ENCODE measurements around the gene MAGEA9B. TPM values are rescaled to one million over a fixed set of nuclear protein-coding genes. Genes with fewer than 3 reads are reported as not detected.

Gene MAGEA9B
- total RNA-seq, 4 donors from 2014 or later, result not detected

DNA sequence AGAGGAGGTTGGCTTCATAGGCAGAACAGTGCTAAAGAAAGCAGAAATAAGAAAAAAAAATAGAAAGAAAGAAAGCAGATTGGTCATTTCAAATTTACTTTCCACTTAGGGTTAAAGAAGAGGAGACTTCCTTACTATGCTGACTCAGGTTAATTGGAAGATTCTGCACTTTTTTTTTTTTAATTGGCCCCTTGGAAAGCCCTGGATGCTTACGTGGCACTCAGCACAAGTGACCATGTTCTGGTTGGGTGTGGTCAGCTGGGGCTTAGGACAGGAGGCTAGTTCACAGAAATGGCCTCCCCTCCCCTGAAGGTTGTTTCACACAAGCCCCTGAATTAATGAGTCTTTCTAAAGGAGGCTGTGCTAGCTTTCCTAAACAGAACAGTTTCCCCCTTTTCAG, 14.5 kb downstream of the MAGEA9B start:
- TF ChIP-seq CTCF (IDR thresholded peaks at IDR 0.05) (no peak), POLR2AphosphoS5 (IDR thresholded peaks at IDR 0.05) (no peak), EP300 (IDR thresholded peaks at IDR 0.05) (no peak), POLR2A (IDR thresholded peaks at IDR 0.05; ENCODE audit: low read depth) (no peak)
- no peaks in the 10 kb centered on the region for H3K36me3 ChIP-seq
- no peak overlapping the region for H3K27ac ChIP-seq (replicated peaks in 1 of 4)
- DNase-seq (ENCODE audit: extremely low spot score), result no peak
- WGBS, result 38% methylated on average over 1 of the region's 1 CpG
- no peaks in the 10 kb centered on the region for H3K27me3 ChIP-seq
- H3K4me3 ChIP-seq, result no peak overlapping the region
- intact Hi-C loops (cut with DNase I), result no loop called here
- H3K4me1 ChIP-seq, result peaks cover 0 to 4% (median 0%) of the 10 kb centered on the region in 4 donors
- H3K9me3 ChIP-seq, result no peaks in the 10 kb centered on the region

DNA sequence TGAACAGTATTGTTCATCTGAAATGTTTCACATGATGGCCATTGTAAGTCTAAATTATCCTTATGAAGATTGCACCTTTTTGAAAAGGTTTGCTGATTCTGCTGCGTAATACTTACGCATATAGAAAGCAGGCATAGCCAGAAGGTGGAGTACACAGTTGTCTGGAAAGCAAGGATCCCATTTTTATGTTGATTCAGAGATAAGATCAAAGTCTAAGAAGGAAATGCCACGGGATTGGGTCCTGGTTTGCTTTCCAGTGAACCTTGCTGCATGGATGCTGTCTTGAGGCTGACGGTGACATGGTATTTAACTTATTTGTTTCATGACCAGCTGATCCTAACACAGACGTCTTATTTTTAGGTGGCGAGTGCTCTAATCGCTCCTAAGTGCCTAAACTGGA, 15.5 kb downstream of the MAGEA9B start:
- no peak for DNase-seq (ENCODE audit: extremely low spot score)
- WGBS, result 76% methylated on average over 7 of the region's 7 CpGs

GRCh38 chrX:149570668-149571067, 16.6 kb downstream of the MAGEA9B start:
- Histone ChIP-seq H3K9me3 (no peaks in the 10 kb centered on the region), H3K36me3 (no peaks in the 10 kb centered on the region), H3K4me1 (peaks cover 0 to 4% (median 0%) of the 10 kb centered on the region in 4 donors), H3K27me3 (no peaks in the 10 kb centered on the region), H3K27ac (replicated peaks in 1 of 4) (no peak overlapping the region), H3K4me3 (no peak overlapping the region)
- DNase-seq (ENCODE audit: extremely low spot score), result no peak
- WGBS, result 53% methylated on average over 6 of the region's 6 CpGs
- intact Hi-C loops (cut with DNase I), result no loop called here
- TF ChIP-seq POLR2AphosphoS5 (IDR thresholded peaks at IDR 0.05) (no peak), CTCF (IDR thresholded peaks at IDR 0.05) (no peak), EP300 (IDR thresholded peaks at IDR 0.05) (no peak), POLR2A (IDR thresholded peaks at IDR 0.05; ENCODE audit: low read depth) (no peak)

More for the DNA sequence above, 15.5 kb downstream of the MAGEA9B start:
- H3K4me3 ChIP-seq, result no peak overlapping the region
- intact Hi-C loops (cut with DNase I), result no loop called here
- no peaks in the 10 kb centered on the region for H3K36me3 ChIP-seq
- peaks cover 0 to 4% (median 0%) of the 10 kb centered on the region in 4 donors for H3K4me1 ChIP-seq
- TF ChIP-seq POLR2A (IDR thresholded peaks at IDR 0.05; ENCODE audit: low read depth) (no peak), CTCF (IDR thresholded peaks at IDR 0.05) (no peak), POLR2AphosphoS5 (IDR thresholded peaks at IDR 0.05) (no peak), EP300 (IDR thresholded peaks at IDR 0.05) (no peak)
- H3K27ac ChIP-seq (replicated peaks in 1 of 4), result no peak overlapping the region
- H3K9me3 ChIP-seq, result no peaks in the 10 kb centered on the region
- H3K27me3 ChIP-seq, result no peaks in the 10 kb centered on the region

DNA sequence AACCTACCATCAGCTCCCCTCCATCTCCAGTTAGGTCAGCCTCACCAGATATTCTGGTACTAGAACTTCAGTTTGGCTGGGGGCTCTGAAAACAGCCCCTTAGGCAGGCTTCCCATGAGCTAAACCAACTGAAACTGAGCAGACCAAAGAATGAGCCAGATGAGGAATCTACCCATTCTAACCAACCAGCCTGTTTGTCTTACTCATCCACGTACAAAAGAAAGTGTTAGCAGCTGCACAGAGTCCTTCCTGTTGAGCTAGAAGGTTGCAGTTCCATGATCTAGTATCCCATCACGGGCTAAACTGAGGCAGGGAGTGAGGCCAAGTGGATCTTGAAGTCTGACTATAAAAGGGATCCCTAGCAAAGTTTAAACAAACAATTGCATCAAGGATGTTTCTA, 17.5 kb downstream of the MAGEA9B start:
- H3K27me3 ChIP-seq, result no peaks in the 10 kb centered on the region
- H3K36me3 ChIP-seq, result no peaks in the 10 kb centered on the region
- 35% methylated on average over 2 of the region's 2 CpGs for WGBS
- H3K4me3 ChIP-seq, result no peak overlapping the region
- TF ChIP-seq POLR2A (IDR thresholded peaks at IDR 0.05; ENCODE audit: low read depth) (no peak), CTCF (IDR thresholded peaks at IDR 0.05) (no peak), EP300 (IDR thresholded peaks at IDR 0.05) (no peak), POLR2AphosphoS5 (IDR thresholded peaks at IDR 0.05) (no peak)
- no peak overlapping the region for H3K27ac ChIP-seq (replicated peaks in 1 of 4)
- peaks cover 0 to 4% (median 0%) of the 10 kb centered on the region in 4 donors for H3K4me1 ChIP-seq
- DNase-seq (ENCODE audit: extremely low spot score), result no peak
- intact Hi-C loops (cut with DNase I), result no loop called here
- H3K9me3 ChIP-seq, result no peaks in the 10 kb centered on the region

DNA sequence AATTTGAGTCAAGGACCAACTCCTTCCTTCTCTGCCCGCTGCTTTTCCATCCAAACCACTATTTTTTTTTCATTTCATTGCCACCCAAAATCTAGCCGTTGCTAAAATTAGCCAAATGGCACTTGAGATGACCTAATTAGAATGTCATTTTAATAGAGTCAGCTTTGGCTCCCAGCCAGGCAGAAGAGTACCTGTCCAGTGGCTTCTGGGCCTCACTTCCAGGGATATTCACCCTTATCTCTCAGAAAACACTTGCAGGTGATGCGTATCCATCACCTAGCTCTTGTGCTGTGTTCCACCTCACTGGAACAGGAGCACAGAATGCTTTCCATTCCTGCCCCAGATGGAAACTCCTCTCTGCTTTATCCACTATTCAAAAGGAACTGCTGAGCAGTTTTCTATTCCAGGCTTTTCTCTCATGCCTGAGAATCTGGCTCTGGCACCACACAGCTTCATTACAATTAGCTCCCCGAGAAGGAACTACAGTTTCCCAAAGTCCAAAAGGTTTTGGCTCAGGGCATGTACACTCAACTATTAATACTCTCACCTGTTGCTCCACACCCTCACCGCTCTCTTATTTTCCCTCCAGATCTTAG, 18.5 kb downstream of the MAGEA9B start:
- peaks cover 0 to 4% (median 0%) of the 10 kb centered on the region in 4 donors for H3K4me1 ChIP-seq
- intact Hi-C loops (cut with DNase I), result no loop called here
- no peaks in the 10 kb centered on the region for H3K36me3 ChIP-seq
- WGBS, result 66% methylated on average over 5 of the region's 5 CpGs
- TF ChIP-seq CTCF (IDR thresholded peaks at IDR 0.05), result no peak
- no peak for TF ChIP-seq EP300 (IDR thresholded peaks at IDR 0.05)
- no peak for TF ChIP-seq POLR2A (IDR thresholded peaks at IDR 0.05; ENCODE audit: low read depth)
- no peak for TF ChIP-seq POLR2AphosphoS5 (IDR thresholded peaks at IDR 0.05)
- H3K27ac ChIP-seq (replicated peaks in 1 of 4), result no peak overlapping the region
- no peak overlapping the region for H3K4me3 ChIP-seq
- DNase-seq (ENCODE audit: extremely low spot score), result no peak
- H3K9me3 ChIP-seq, result no peaks in the 10 kb centered on the region
- no peaks in the 10 kb centered on the region for H3K27me3 ChIP-seq
